Peyer's patch (tissue), 4 donors: ENCODE results near the gene APRT. TPM values are rescaled to one million over a fixed set of nuclear protein-coding genes. Genes with fewer than 3 reads are reported as not detected.

ENCODE experiments used
- DNase-seq, 3 donors: peaks; one replicate each; pipeline ENCODE4 v3.0.0-alpha.2; 2017 to 2019
- H3K27ac ChIP-seq, 4 donors: fragments of 200-600 bp; sonication (generic); one replicate each; pipeline ENCODE4 v1.5.1; 2016 to 2019
- H3K27me3 ChIP-seq, 2 donors: fragments of 200-600 bp; sonication (generic); one replicate each; pipeline ENCODE4 v1.5.1; 2019
- H3K36me3 ChIP-seq, 3 donors: fragments of 200-600 bp; sonication (generic); one replicate each; pipeline ENCODE4 v1.5.1; 2016 to 2019
- H3K4me1 ChIP-seq, 4 donors: fragments of 200-600 bp; sonication (generic); one replicate each; pipeline ENCODE4 v1.5.1; 2016 to 2019
- H3K4me3 ChIP-seq, 4 donors: fragments of 200-600 bp; sonication (generic); 1 replicate in 3 of 4; 2 replicates in 1 of 4; pipeline ENCODE4 v1.5.1; 2016 to 2019; ENCODE audit warnings: mild to moderate bottlenecking in 1 of 4
- H3K9me3 ChIP-seq, 4 donors: fragments of 200-600 bp; sonication (generic); one replicate each; pipeline ENCODE4 v1.5.1; 2016 to 2019; ENCODE audit warnings: mild to moderate bottlenecking in 1 of 4
- POLR2A ChIP-seq, 2 donors: fragments of 450-650 bp; IDR thresholded peaks; one replicate each; pipeline ENCODE4 v1.5.1; 2017; ENCODE audit warnings: antibody characterized with exemption in 2 of 2, mild to moderate bottlenecking in 2 of 2, moderate library complexity in 2 of 2
- total RNA-seq, 4 donors: library from RNA; depleted of rRNA; stranded (reverse); fragments of >200 nt; gene quantifications; one replicate each; pipeline ENCODE4 v1.1.0, GENCODE V29; 2016
- TF ChIP-seq, protein P1 (sequence below), 6 experiments: fragments of 450-650 bp in 4 of 6; fragments of 200-600 bp in 2 of 6; sonication (generic) in 1 of 6; IDR thresholded peaks; one replicate each; pipeline ENCODE4 v1.5.1; 2017 to 2019; ENCODE audit warnings: antibody characterized with exemption in 6 of 6, mild to moderate bottlenecking in 3 of 6, moderate library complexity in 1 of 6

Gene APRT
- total RNA-seq, 4 donors from 2014 or later = 109 to 190 (median 122) TPM

DNA sequence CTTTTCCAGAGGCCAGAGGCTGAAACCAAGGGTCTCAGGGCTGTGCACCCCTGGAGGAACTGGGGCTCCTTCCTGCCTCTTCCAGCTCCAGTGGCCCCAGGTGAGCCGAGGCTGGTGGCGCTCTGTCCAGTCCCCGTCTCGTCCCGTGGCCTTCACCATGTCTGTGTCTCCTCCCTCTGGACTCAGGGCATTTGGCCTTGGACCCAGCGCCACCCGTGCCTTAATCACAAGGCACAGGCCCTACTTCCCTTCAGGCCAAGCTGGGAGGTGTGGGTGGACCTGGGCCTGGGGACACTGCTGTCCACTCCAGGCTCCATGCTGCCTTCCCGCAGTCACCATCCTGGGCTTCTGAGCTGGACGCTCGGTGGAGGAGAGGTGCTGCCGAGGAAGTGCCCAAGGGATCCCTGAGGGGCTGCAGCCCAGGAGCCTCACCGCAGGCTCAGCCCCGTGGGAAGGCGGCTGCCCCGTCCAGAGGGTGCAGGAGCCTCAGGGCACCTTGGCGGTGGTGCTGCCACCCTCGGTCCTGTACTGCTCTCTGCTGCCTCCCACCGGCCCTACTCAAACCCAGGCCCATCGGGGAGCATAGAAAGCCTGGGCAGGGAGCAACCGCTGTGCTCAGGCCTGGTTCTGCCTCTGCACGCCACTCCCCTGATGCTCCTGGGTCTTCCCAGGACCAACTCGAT, 9.6 kb upstream of the APRT start:
- peaks cover 0 to 4% (median under 1%) of the 10 kb centered on the region in 4 donors for H3K4me1 ChIP-seq
- H3K27me3 ChIP-seq = no peaks in the 10 kb centered on the region
- no peak for DNase-seq
- no peak overlapping the region for H3K27ac ChIP-seq
- H3K36me3 ChIP-seq = peaks cover 0 to 29% (median 0%) of the 10 kb centered on the region in 3 donors
- H3K9me3 ChIP-seq = no peaks in the 10 kb centered on the region
- no peak overlapping the region for H3K4me3 ChIP-seq
- TF ChIP-seq, protein P1, sequence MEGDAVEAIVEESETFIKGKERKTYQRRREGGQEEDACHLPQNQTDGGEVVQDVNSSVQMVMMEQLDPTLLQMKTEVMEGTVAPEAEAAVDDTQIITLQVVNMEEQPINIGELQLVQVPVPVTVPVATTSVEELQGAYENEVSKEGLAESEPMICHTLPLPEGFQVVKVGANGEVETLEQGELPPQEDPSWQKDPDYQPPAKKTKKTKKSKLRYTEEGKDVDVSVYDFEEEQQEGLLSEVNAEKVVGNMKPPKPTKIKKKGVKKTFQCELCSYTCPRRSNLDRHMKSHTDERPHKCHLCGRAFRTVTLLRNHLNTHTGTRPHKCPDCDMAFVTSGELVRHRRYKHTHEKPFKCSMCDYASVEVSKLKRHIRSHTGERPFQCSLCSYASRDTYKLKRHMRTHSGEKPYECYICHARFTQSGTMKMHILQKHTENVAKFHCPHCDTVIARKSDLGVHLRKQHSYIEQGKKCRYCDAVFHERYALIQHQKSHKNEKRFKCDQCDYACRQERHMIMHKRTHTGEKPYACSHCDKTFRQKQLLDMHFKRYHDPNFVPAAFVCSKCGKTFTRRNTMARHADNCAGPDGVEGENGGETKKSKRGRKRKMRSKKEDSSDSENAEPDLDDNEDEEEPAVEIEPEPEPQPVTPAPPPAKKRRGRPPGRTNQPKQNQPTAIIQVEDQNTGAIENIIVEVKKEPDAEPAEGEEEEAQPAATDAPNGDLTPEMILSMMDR (IDR thresholded peaks at IDR 0.05) = no peak
- TF ChIP-seq POLR2A (IDR thresholded peaks at IDR 0.05) = no peak

GRCh38 chr16:88820385-88821025, 8.8 kb upstream of the APRT start:
- peaks cover 0 to 28% (median 0%) of the 10 kb centered on the region in 3 donors for H3K36me3 ChIP-seq
- no peak for DNase-seq
- peaks cover 0 to under 1% (median 0%) of the 10 kb centered on the region in 4 donors for H3K4me1 ChIP-seq
- H3K4me3 ChIP-seq = no peak overlapping the region
- H3K27ac ChIP-seq = no peak overlapping the region
- TF ChIP-seq POLR2A (IDR thresholded peaks at IDR 0.05) = no peak
- TF ChIP-seq, protein P1 (IDR thresholded peaks at IDR 0.05) = no peak
- no peaks in the 10 kb centered on the region for H3K9me3 ChIP-seq
- no peaks in the 10 kb centered on the region for H3K27me3 ChIP-seq

GRCh38 chr16:88819126-88819525, 7.4 kb upstream of the APRT start:
- no peak for TF ChIP-seq POLR2A (IDR thresholded peaks at IDR 0.05)
- TF ChIP-seq, protein P1 (IDR thresholded peaks at IDR 0.05) = no peak

GRCh38 chr16:88818575-88818874, 6.8 kb upstream of the APRT start:
- peaks cover 0 to 4% (median 0%) of the 10 kb centered on the region in 4 donors for H3K4me1 ChIP-seq
- peaks cover 0 to 15% (median 0%) of the 10 kb centered on the region in 3 donors for H3K36me3 ChIP-seq
- no peak overlapping the region for H3K4me3 ChIP-seq
- no peak overlapping the region for H3K27ac ChIP-seq
- TF ChIP-seq POLR2A (IDR thresholded peaks at IDR 0.05) = no peak
- TF ChIP-seq, protein P1 (IDR thresholded peaks at IDR 0.05) = no peak
- H3K27me3 ChIP-seq = no peaks in the 10 kb centered on the region
- no peaks in the 10 kb centered on the region for H3K9me3 ChIP-seq
- no peak for DNase-seq

More at GRCh38 chr16:88819126-88819525, 7.4 kb upstream of the APRT start:
- peaks cover 0 to 20% (median 0%) of the 10 kb centered on the region in 3 donors for H3K36me3 ChIP-seq
- H3K4me1 ChIP-seq = no peaks in the 10 kb centered on the region
- H3K27ac ChIP-seq = no peak overlapping the region
- no peaks in the 10 kb centered on the region for H3K9me3 ChIP-seq
- no peak overlapping the region for H3K4me3 ChIP-seq
- no peaks in the 10 kb centered on the region for H3K27me3 ChIP-seq
- no peak for DNase-seq

- no peak overlapping the region for H3K27ac ChIP-seq
- peaks cover 0 to 12% (median 0%) of the 10 kb centered on the region in 3 donors for H3K36me3 ChIP-seq
- no peak overlapping the region for H3K4me3 ChIP-seq
- no peak for TF ChIP-seq POLR2A (IDR thresholded peaks at IDR 0.05)
- TF ChIP-seq, protein P1 (IDR thresholded peaks at IDR 0.05) = no peak
- H3K9me3 ChIP-seq = no peaks in the 10 kb centered on the region
- no peaks in the 10 kb centered on the region for H3K27me3 ChIP-seq
- no peak for DNase-seq
- peaks cover 0 to 9% (median 2%) of the 10 kb centered on the region in 4 donors for H3K4me1 ChIP-seq
Observed at GRCh38 chr16:88817785-88818574, 6.3 kb upstream of the APRT start.
